PFSK-1 (cell line): ENCODE data around the gene SDHAF2.

Experiments used
- POLR2AphosphoS5 ChIP-seq: IDR thresholded peaks from 2 replicates; pipeline ENCODE4 v1.6.1; 2012; ENCODE audit warnings: low read depth, mild to moderate bottlenecking, control low read depth, low read length, moderate library complexity
- SIN3A ChIP-seq: IDR thresholded peaks from 2 replicates; pipeline ENCODE4 v1.6.1; 2012; ENCODE audit warnings: mild to moderate bottlenecking, low read length, moderate library complexity, borderline replicate concordance; ENCODE audit not compliant: insufficient read depth
- TF ChIP-seq, protein P1 (sequence below), 2 experiments: IDR thresholded peaks; 2 replicates each; pipeline versions ENCODE4 v1.6.1 to v1.8.0; 2011 to 2012; ENCODE audit warnings: low read depth in 2 of 2, low read length in 2 of 2, control low read depth in 1 of 2, inconsistent platforms in 1 of 2, mild to moderate bottlenecking in 1 of 2, moderate library complexity in 1 of 2; ENCODE audit not compliant: insufficient read depth in 1 of 2

DNA sequence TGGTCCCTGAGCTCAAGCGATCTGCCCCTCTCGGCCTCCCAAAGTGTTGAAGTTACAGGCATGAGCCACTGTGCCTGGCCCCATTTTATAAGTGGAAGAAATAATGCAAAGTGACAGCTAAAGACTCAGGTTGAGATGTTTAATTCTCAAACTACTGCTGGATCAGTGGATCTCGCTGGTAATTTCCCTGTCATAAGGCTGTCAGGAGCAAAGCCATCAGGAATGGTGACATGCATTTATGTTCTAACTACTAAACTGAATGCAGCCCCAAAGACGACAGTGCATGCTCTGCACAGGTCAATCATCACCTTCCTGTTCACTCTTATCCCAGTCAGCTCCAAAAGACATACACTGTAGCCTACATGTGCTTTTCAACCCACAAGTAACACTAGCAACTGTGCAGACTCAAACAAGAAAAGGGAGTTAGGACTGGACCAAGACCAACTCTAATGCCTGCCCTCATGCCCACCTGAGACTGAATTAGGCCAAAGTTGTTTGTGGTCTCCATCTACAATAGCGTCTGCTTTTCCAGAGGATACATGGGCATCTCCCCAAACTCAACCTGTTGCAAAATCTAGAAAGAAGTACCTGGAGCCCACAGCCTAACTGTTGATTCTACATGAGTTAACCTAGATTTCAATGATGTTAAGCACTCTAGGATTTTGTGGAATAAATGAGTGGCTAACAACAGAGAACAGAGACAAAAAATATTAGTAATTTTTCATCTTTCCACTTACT lies 22.8 kb upstream of the SDHAF2 start:
- TF ChIP-seq POLR2AphosphoS5 (no peak), SIN3A (no peak)
- TF ChIP-seq, protein P1, sequence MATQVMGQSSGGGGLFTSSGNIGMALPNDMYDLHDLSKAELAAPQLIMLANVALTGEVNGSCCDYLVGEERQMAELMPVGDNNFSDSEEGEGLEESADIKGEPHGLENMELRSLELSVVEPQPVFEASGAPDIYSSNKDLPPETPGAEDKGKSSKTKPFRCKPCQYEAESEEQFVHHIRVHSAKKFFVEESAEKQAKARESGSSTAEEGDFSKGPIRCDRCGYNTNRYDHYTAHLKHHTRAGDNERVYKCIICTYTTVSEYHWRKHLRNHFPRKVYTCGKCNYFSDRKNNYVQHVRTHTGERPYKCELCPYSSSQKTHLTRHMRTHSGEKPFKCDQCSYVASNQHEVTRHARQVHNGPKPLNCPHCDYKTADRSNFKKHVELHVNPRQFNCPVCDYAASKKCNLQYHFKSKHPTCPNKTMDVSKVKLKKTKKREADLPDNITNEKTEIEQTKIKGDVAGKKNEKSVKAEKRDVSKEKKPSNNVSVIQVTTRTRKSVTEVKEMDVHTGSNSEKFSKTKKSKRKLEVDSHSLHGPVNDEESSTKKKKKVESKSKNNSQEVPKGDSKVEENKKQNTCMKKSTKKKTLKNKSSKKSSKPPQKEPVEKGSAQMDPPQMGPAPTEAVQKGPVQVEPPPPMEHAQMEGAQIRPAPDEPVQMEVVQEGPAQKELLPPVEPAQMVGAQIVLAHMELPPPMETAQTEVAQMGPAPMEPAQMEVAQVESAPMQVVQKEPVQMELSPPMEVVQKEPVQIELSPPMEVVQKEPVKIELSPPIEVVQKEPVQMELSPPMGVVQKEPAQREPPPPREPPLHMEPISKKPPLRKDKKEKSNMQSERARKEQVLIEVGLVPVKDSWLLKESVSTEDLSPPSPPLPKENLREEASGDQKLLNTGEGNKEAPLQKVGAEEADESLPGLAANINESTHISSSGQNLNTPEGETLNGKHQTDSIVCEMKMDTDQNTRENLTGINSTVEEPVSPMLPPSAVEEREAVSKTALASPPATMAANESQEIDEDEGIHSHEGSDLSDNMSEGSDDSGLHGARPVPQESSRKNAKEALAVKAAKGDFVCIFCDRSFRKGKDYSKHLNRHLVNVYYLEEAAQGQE (IDR thresholded peaks at IDR 0.05; ENCODE audit: insufficient read depth in 1 of 2, low read depth in 2 of 2, low read length in 2 of 2): no peak
